Gastrocnemius medialis (tissue), 4 donors: ENCODE measurements around the gene PCNX2.

ENCODE experiments used
- CTCF ChIP-seq, 5 experiments: fragments of 450-650 bp in 3 of 5; fragments of 200-600 bp in 2 of 5; sonication (generic) in 2 of 5; IDR thresholded peaks in 4 of 5; conservative IDR thresholded peaks in 1 of 5; 1 replicate in 4 of 5; 2 replicates in 1 of 5; pipeline ENCODE4 v1.5.1; 2016 to 2019; ENCODE audit warnings: antibody characterized with exemption in 5 of 5, mild to moderate bottlenecking in 3 of 5, moderate library complexity in 3 of 5
- POLR2A ChIP-seq, 2 donors: fragments of 450-650 bp; IDR thresholded peaks; one replicate each; pipeline ENCODE4 v1.6.1; 2017; ENCODE audit warnings: antibody characterized with exemption in 2 of 2, mild to moderate bottlenecking in 2 of 2, moderate library complexity in 2 of 2

GRCh38 chr1:233224311-233224710 lies 71.2 kb downstream of the PCNX2 start:
- TF ChIP-seq CTCF (IDR thresholded peaks at IDR 0.05 in 4 of 5, conservative IDR thresholded peaks at IDR 0.05 in 1 of 5) (no peak), POLR2A (IDR thresholded peaks at IDR 0.05) (no peak)
